Measurements from ENCODE around the gene CEP295NL. TPM values are rescaled to one million over a fixed set of nuclear protein-coding genes. Genes with fewer than 3 reads are reported as not detected.

Gene CEP295NL
- total and polyA plus RNA-seq, 11 donors = 0.23 to 3.3 (median 0.52) TPM

DNA sequence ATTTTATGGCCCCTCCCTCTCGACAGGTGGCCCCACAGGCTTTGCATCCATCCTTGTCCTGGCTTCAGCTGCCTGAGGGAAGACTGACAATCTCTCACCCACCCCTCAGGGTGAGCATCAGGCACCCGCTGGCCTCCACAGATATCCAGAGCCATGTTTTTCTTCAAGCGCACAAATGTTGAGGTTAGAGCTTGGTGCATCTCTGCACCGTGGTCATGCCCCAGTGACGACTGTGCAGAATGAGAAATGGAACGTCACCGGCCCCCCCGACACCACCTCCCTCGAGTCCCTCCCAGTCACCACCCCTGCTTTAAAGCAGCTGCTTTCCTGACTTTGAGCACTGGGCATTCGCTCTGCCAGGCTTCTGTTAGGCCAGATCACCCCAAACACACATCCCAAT lies 42.0 kb upstream of the CEP295NL start:
- WGBS, 4 donors = 80 to 85% (median 84%) methylated on average over 10 of the region's 10 CpGs

DNA sequence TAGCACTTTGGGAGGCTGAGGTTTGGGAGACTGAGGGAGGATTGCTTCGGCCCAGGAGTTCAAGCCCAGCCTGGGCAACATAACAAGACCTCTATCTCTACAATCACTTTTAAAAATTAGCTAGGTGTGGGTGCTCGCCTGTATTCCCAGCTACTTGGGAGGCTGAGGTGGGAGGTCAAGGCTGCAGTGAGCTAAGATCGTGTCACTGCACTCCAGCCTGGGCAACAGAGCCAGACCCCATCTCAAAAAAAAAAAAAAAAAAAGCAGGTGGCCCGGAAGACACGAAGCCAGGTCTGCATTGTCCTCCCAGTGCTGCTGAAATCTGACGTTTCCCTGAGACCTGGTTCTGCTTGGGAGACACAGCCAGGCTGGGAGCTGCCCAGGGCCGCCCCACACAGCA lies 41.0 kb upstream of the CEP295NL start:
- WGBS, 4 donors = 89 to 93% (median 91%) methylated on average over 7 of the region's 7 CpGs
- H3K4me3 ChIP-seq = no peak overlapping the region
- DNase-seq (no peak), ATAC-seq (no peak)
- intact Hi-C loops (cut with DNase I) = no loop called here
- no peaks in the 10 kb centered on the region for H3K27me3 ChIP-seq
- TF ChIP-seq, protein P1, sequence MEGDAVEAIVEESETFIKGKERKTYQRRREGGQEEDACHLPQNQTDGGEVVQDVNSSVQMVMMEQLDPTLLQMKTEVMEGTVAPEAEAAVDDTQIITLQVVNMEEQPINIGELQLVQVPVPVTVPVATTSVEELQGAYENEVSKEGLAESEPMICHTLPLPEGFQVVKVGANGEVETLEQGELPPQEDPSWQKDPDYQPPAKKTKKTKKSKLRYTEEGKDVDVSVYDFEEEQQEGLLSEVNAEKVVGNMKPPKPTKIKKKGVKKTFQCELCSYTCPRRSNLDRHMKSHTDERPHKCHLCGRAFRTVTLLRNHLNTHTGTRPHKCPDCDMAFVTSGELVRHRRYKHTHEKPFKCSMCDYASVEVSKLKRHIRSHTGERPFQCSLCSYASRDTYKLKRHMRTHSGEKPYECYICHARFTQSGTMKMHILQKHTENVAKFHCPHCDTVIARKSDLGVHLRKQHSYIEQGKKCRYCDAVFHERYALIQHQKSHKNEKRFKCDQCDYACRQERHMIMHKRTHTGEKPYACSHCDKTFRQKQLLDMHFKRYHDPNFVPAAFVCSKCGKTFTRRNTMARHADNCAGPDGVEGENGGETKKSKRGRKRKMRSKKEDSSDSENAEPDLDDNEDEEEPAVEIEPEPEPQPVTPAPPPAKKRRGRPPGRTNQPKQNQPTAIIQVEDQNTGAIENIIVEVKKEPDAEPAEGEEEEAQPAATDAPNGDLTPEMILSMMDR (IDR thresholded peaks at IDR 0.05) = no peak
- no peak for TF ChIP-seq POLR2A (IDR thresholded peaks at IDR 0.05)
- H3K9me3 ChIP-seq = no peaks in the 10 kb centered on the region
- H3K4me1 ChIP-seq = peaks cover 0 to 9% (median 0%) of the 10 kb centered on the region in 12 donors
- no peaks in the 10 kb centered on the region for H3K36me3 ChIP-seq
- H3K27ac ChIP-seq = no peak overlapping the region

More for the DNA sequence above, 42.0 kb upstream of the CEP295NL start:
- DNase-seq = no peak
- intact Hi-C loops (cut with DNase I) = no loop called here
- TF ChIP-seq POLR2A (IDR thresholded peaks at IDR 0.05) = no peak
- TF ChIP-seq, protein P1 (IDR thresholded peaks at IDR 0.05) = no peak
- Histone ChIP-seq H3K27me3 (no peaks in the 10 kb centered on the region), H3K4me3 (no peak overlapping the region), H3K4me1 (peaks cover 0 to 9% (median 0%) of the 10 kb centered on the region in 12 donors), H3K36me3 (no peaks in the 10 kb centered on the region), H3K27ac (no peak overlapping the region), H3K9me3 (peaks cover 0 to 5% (median under 1%) of the 10 kb centered on the region in 12 donors)
- no peak for ATAC-seq

DNA sequence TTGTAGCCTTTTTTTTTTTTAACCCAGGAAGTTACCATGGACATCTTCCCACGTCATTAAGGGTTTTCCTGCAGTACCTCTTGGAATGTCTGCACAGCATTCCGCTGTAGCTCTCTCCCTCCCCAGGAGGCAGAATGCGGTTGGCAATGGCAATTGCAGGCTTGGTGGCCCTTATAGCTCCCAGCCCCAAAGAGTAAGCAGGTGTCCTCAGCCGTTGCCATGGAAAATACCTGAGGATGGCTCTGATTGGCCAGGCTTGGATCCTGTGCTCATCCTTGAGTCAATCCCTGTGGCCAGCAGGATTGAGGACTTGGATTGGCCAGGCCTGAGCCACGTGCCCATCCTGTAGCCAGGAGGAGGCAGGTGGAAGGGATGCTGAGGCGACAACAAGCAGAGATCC lies 37.7 kb upstream of the CEP295NL start:
- Histone ChIP-seq H3K4me1 (peaks cover 0 to 9% (median 1%) of the 10 kb centered on the region in 12 donors), H3K27ac (no peak overlapping the region), H3K4me3 (no peak overlapping the region), H3K9me3 (no peaks in the 10 kb centered on the region), H3K36me3 (no peaks in the 10 kb centered on the region), H3K27me3 (no peaks in the 10 kb centered on the region)
- 66 to 79% (median 71%) methylated on average over 6 of the region's 6 CpGs for WGBS, 4 donors
- intact Hi-C loops (cut with DNase I) = no loop called here
- no peak for DNase-seq
- no peak for TF ChIP-seq POLR2A (IDR thresholded peaks at IDR 0.05)
- TF ChIP-seq, protein P1 (IDR thresholded peaks at IDR 0.05) = no peak
- no peak for ATAC-seq

DNA sequence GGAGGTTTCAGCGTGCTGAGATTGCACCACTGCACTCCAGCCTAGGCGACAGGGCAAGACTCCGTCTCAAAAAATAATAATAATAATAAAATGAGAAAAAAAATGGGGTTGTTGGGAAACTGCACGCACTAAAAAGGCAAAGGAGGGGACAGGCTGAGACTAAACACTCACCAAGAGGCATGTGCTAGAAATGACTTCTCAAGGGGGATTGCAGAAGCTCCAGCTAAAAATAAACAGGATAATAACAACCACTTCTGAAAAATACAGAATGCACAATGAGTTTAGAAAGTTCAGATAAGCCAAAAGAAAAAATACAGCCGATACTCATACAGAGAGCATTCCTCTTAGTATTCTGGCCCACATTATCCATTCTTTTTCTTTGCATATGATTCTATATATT lies 37.3 kb upstream of the CEP295NL start:
- intact Hi-C loops (cut with DNase I) = no loop called here

More for the DNA sequence above, 37.3 kb upstream of the CEP295NL start:
- H3K9me3 ChIP-seq = no peaks in the 10 kb centered on the region
- WGBS, 4 donors = 70 to 82% (median 76%) methylated on average over 5 of the region's 5 CpGs
- TF ChIP-seq POLR2A (IDR thresholded peaks at IDR 0.05) = no peak
- TF ChIP-seq, protein P1 (IDR thresholded peaks at IDR 0.05) = no peak
- DNase-seq = no peak
- H3K4me3 ChIP-seq = no peak overlapping the region
- H3K36me3 ChIP-seq = no peaks in the 10 kb centered on the region
- peaks cover 0 to 11% (median 5%) of the 10 kb centered on the region in 12 donors for H3K4me1 ChIP-seq
- ATAC-seq = no peak
- H3K27ac ChIP-seq = no peak overlapping the region
- H3K27me3 ChIP-seq = no peaks in the 10 kb centered on the region
